K562 (cell line): Measurements from ENCODE around the gene ALCAM. TPM values are rescaled to one million over a fixed set of nuclear protein-coding genes. Genes with fewer than 3 reads are reported as not detected.

ENCODE experiments used
- ATAC-seq: fragments of 200-7000 bp; cut with Tn5 transposase; 3 replicates; pipeline ENCODE4 v1.9.1; 2020; ENCODE audit warnings: moderate library complexity
- BruUV-seq: library from RNA; stranded (reverse); fragments of 400-500 nt; replicated peaks from 2 replicates; lab custom pipeline; 2021; lab: Mats Ljungman, UMichigan
- CTCF ChIA-PET: fragments of 300-600 bp; formaldehyde crosslinking; extraction: SDS; loops from one replicate; lab custom pipeline; 2021; ENCODE audit warnings: low intra/inter-chr PET ratio; lab: Yijun Ruan, JAX
- POLR2A ChIA-PET: fragments of 300-600, 350-650 bp; sonication (Branson Sonifier 250); formaldehyde crosslinking; extraction: SDS; loops from one replicate; lab custom pipeline; 2021; ENCODE audit warnings: antibody characterized with exemption, inconsistent platforms; lab: Yijun Ruan, JAX
- DNase-seq, 4 experiments: peaks; one replicate each; pipeline versions ENCODE4 v3.0.0 to v3.0.0-alpha.2; 2011 to 2018; ENCODE audit warnings: low spot score in 3 of 4, mixed read lengths in 3 of 4; ENCODE audit errors: extremely low read depth in 1 of 4
- FAIRE-seq: peaks from 2 replicates; lab custom pipeline; 2011; peaks lifted over from hg19 to GRCh38; lab: Jason Lieb, UNC
- H2AFZ ChIP-seq: 2 replicates; pipeline ENCODE4 v1.6.0; 2011; ENCODE audit warnings: low read depth, low read length, control low read depth, inconsistent platforms
- H3K27ac ChIP-seq: fragments of 200-600 bp; 3 replicates; pipeline ENCODE4 v1.8.0; 2011; ENCODE audit warnings: low read depth, mild to moderate bottlenecking, control low read depth, inconsistent platforms, low read length, moderate library complexity, mixed read lengths; ENCODE audit errors: extremely low read depth
- H3K27me3 ChIP-seq, 2 experiments: fragments of 300-600 bp in 1 of 2; 2 replicates in 1 of 2; 3 replicates in 1 of 2; pipeline versions ENCODE4 v1.6.0 to v1.8.0; 2011; ENCODE audit warnings: inconsistent platforms in 2 of 2, low read length in 2 of 2, mild to moderate bottlenecking in 1 of 2, mixed read lengths in 1 of 2, moderate library complexity in 1 of 2; ENCODE audit not compliant: control insufficient read depth in 2 of 2, insufficient read depth in 2 of 2
- H3K36me3 ChIP-seq: fragments of 300-600 bp; 3 replicates; pipeline ENCODE4 v1.8.0; 2011; ENCODE audit warnings: mild to moderate bottlenecking, low read length, inconsistent platforms; ENCODE audit not compliant: control insufficient read depth, insufficient read depth
- H3K4me1 ChIP-seq, 2 experiments: fragments of 200-600 bp in 1 of 2; replicated peaks in 1 of 2; 2 replicates in 1 of 2; 3 replicates in 1 of 2; pipeline versions ENCODE4 v1.5.1 to v1.8.0; 2011; ENCODE audit warnings: inconsistent platforms in 2 of 2, low read length in 2 of 2, mild to moderate bottlenecking in 1 of 2, mixed read lengths in 1 of 2, moderate library complexity in 1 of 2; ENCODE audit not compliant: control insufficient read depth in 2 of 2, insufficient read depth in 2 of 2
- H3K4me2 ChIP-seq: 2 replicates; pipeline ENCODE4 v1.6.1; 2011; ENCODE audit warnings: low read length, control low read depth, inconsistent platforms, mixed read lengths; ENCODE audit not compliant: insufficient read depth
- H3K4me3 ChIP-seq: fragments of 200-600 bp; sonication (generic), shearing (Covaris generic); 2 replicates; pipeline ENCODE4 v1.5.1; 2016; ENCODE audit warnings: control low read depth, inconsistent platforms
- H3K79me2 ChIP-seq: fragments of 200-600 bp; 3 replicates; pipeline ENCODE4 v1.8.0; 2011; ENCODE audit warnings: low read length, inconsistent platforms; ENCODE audit not compliant: control insufficient read depth, insufficient read depth
- H3K9ac ChIP-seq, 2 experiments: 2 replicates each; pipeline versions ENCODE4 v1.6.0 to v1.6.1; 2011; ENCODE audit warnings: low read depth in 2 of 2, low read length in 2 of 2, control low read depth in 1 of 2, inconsistent platforms in 1 of 2, mild to moderate bottlenecking in 1 of 2, mixed read lengths in 1 of 2; ENCODE audit not compliant: insufficient read depth in 1 of 2
- H3K9me1 ChIP-seq: one replicate; pipeline ENCODE4 v1.6.0; 2011; ENCODE audit warnings: inconsistent platforms, mild to moderate bottlenecking, low read length, moderate library complexity; ENCODE audit not compliant: control insufficient read depth, insufficient read depth
- H3K9me3 ChIP-seq: replicated peaks from 2 replicates; pipeline ENCODE4 v1.5.1; 2011; ENCODE audit warnings: low read depth, low read length, inconsistent platforms; ENCODE audit not compliant: control insufficient read depth, insufficient read depth
- H4K20me1 ChIP-seq: replicated peaks from 2 replicates; pipeline ENCODE4 v1.6.1; 2011; ENCODE audit warnings: low read length, inconsistent platforms, mixed read lengths; ENCODE audit not compliant: control insufficient read depth, insufficient read depth
- DACH1 ChIP-seq: fragments of 450-650 bp; IDR thresholded peaks from 2 replicates; pipeline ENCODE4 v1.6.1; 2018; ENCODE audit not compliant: partially characterized antibody
- DPF2 ChIP-seq: fragments of 450-650 bp; IDR thresholded peaks from 2 replicates; pipeline ENCODE4 v1.6.1; 2016
- ELF4 ChIP-seq: fragments of 450-650 bp; formaldehyde crosslinking; IDR thresholded peaks from 2 replicates; pipeline ENCODE4 v1.4.0; 2022; ENCODE audit warnings: missing genetic modification characterization
- FOSL1 ChIP-seq: fragments of 200-800 bp; sonication (Bioruptor generic); conservative IDR thresholded peaks from 2 replicates; pipeline ENCODE4 v1.6.1; 2016; ENCODE audit warnings: missing genetic modification characterization, missing compliant biosample characterization
- GATAD2A ChIP-seq: fragments of 450-650 bp; IDR thresholded peaks from 2 replicates; pipeline ENCODE4 v1.6.1; 2017
- HCFC1 ChIP-seq: IDR thresholded peaks from 2 replicates; pipeline ENCODE4 v1.6.1; 2012; ENCODE audit warnings: low read depth, low read length, improper control_type of control experiment
- MAZ ChIP-seq, 2 experiments: fragments of 450-650 bp in 1 of 2; sonication (generic) in 1 of 2; formaldehyde crosslinking; IDR thresholded peaks in 1 of 2; conservative IDR thresholded peaks in 1 of 2; 2 replicates each; pipeline versions ENCODE4 v1.4.0 to v1.5.0; 2020; ENCODE audit warnings: mild to moderate bottlenecking in 1 of 2, missing genetic modification reagents in 1 of 2
- MCM7 ChIP-seq, 2 experiments: fragments of 450-650 bp; IDR thresholded peaks; 2 replicates each; pipeline ENCODE4 v1.6.1; 2016 to 2018
- NFIX ChIP-seq: fragments of 250-450 bp; sonication (Bioruptor Pico); IDR thresholded peaks from 2 replicates; pipeline ENCODE4 v1.4.0; 2020; ENCODE audit warnings: low read depth, mild to moderate bottlenecking, moderate library complexity
- PML ChIP-seq: IDR thresholded peaks from 2 replicates; pipeline ENCODE4 v1.6.1; 2012; ENCODE audit warnings: low read length, inconsistent platforms
- POLR3G ChIP-seq: IDR thresholded peaks from 2 replicates; pipeline ENCODE4 v1.6.1; 2011; ENCODE audit not compliant: insufficient read length, insufficient replicate concordance; ENCODE audit errors: extremely low read depth
- PURB ChIP-seq: sonication (generic); formaldehyde crosslinking; IDR thresholded peaks from 2 replicates; pipeline ENCODE4 v1.9.0; 2021; ENCODE audit warnings: low read depth, mild to moderate bottlenecking, missing genetic modification reagents
- SMARCE1 ChIP-seq: fragments of 450-650 bp; IDR thresholded peaks from 2 replicates; pipeline ENCODE4 v1.7.1; 2016; ENCODE audit warnings: mild to moderate bottlenecking
- ZNF140 ChIP-seq: fragments of 250-450 bp; sonication (Bioruptor Pico); IDR thresholded peaks from 2 replicates; pipeline ENCODE4 v1.8.0; 2021; ENCODE audit warnings: moderate library complexity, mild to moderate bottlenecking, inconsistent platforms
- ZNF263 ChIP-seq: sonication (generic); formaldehyde crosslinking; IDR thresholded peaks from 2 replicates; pipeline ENCODE4 v1.8.0; 2022; ENCODE audit warnings: mild to moderate bottlenecking, missing genetic modification reagents, borderline replicate concordance
- WGBS: fragments of 100-300 bp; shearing (Covaris generic); methylation state at CpG from one replicate; pipeline ENCODE4 v1.1.6; 2016; ENCODE audit warnings: low coverage, mixed read lengths; ENCODE audit not compliant: insufficient coverage; ENCODE audit errors: missing lambda C conversion rate; 5-methylcytosine and 5-hydroxymethylcytosine counted together
- in situ Hi-C: fragments of 300-500 bp; cut with MboI; formaldehyde crosslinking; loops from 4 replicates; pipeline ENCODE4 v1.15.0; 2018; ENCODE audit warnings: inconsistent platforms, mixed read lengths
- intact Hi-C: fragments of 100-400 bp; cut with micrococcal nuclease; formaldehyde crosslinking; loops from 2 replicates; pipeline ENCODE4 v1.14.2; 2022
- polyA plus RNA-seq, 8 experiments: library from polyadenylated mRNA; depleted of rRNA in 4 of 8; stranded (reverse) in 5 of 8; unstranded in 3 of 8; fragments of >200 nt; fragmentation: Nextera tagmentation in 2 of 8; fragmentation: Illumina TruSeq in 1 of 8; extraction: Ambion mirVana in 2 of 8; extraction: Trizol in 1 of 8; gene quantifications; 2 replicates each; pipeline versions ENCODE4 v1.2.1 to v1.2.3, GENCODE V29; 2011 to 2014; ENCODE audit warnings: inconsistent platforms in 1 of 8, missing spikeins in 1 of 8
- total RNA-seq, 7 experiments: library from RNA; depleted of rRNA in 6 of 7; stranded (reverse); fragments of >200 nt in 6 of 7; fragmentation: Illumina TruSeq in 2 of 7; extraction: Trizol in 2 of 7; gene quantifications; 2 replicates each; pipeline versions ENCODE4 v1.2.1 to v1.2.3, GENCODE V29; 2011 to 2021; ENCODE audit warnings: low replicate concordance in 1 of 7
- TF ChIP-seq, protein P1 (sequence below): fragments of 250-450 bp; sonication (Bioruptor Pico); IDR thresholded peaks from 2 replicates; pipeline ENCODE4 v1.8.0; 2021; ENCODE audit warnings: mild to moderate bottlenecking, moderate library complexity
- TF ChIP-seq, protein P2 (sequence below), 3 experiments: IDR thresholded peaks in 2 of 3; conservative IDR thresholded peaks in 1 of 3; 2 replicates each; pipeline ENCODE4 v1.5.1; 2011 to 2012; ENCODE audit warnings: low read length in 3 of 3, mild to moderate bottlenecking in 3 of 3, control low read depth in 2 of 3, improper control_type of control experiment in 1 of 3, inconsistent platforms in 1 of 3, low read depth in 1 of 3, mixed read lengths in 1 of 3, moderate library complexity in 1 of 3; ENCODE audit not compliant: insufficient read depth in 2 of 3
- TF ChIP-seq, protein P3 (sequence below): fragments of 250-450 bp; sonication (Bioruptor Pico); IDR thresholded peaks from 2 replicates; pipeline ENCODE4 v1.5.0; 2022; ENCODE audit warnings: mild to moderate bottlenecking

The ALCAM gene
- total and polyA plus RNA-seq, 9 of the 15 experiments (the other 6 are each of a cell fraction or from before 2014, with no cell fraction given) = 0.03 to 0.98 (median 0.14) TPM; not detected in 1

DNA sequence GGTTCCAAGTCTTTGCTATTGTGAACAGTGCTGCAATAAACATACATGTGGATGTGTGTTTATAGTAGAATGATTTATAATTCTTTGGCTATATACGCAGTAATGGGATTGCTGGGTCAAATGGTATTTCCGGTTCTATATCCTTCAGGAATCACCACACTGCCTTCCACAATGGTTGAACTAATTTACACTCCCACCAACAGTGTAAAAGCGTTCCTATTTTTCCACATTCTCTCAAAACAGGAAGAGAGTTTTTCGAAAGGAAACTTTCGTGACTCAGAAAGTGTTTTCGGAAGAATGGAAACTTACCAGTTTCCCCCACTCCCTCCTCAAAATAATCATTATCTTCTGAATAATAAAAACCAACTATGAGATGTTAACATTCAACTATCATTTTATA is 205.8 kb downstream of the ALCAM start (continued):
- TF ChIP-seq, protein P1, sequence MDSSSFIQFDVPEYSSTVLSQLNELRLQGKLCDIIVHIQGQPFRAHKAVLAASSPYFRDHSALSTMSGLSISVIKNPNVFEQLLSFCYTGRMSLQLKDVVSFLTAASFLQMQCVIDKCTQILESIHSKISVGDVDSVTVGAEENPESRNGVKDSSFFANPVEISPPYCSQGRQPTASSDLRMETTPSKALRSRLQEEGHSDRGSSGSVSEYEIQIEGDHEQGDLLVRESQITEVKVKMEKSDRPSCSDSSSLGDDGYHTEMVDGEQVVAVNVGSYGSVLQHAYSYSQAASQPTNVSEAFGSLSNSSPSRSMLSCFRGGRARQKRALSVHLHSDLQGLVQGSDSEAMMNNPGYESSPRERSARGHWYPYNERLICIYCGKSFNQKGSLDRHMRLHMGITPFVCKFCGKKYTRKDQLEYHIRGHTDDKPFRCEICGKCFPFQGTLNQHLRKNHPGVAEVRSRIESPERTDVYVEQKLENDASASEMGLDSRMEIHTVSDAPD = no peak
- TF ChIP-seq DPF2 (no peak), FOSL1 (tag) (no peak)
- TF ChIP-seq, all 486 proteins: peak for 0

DNA sequence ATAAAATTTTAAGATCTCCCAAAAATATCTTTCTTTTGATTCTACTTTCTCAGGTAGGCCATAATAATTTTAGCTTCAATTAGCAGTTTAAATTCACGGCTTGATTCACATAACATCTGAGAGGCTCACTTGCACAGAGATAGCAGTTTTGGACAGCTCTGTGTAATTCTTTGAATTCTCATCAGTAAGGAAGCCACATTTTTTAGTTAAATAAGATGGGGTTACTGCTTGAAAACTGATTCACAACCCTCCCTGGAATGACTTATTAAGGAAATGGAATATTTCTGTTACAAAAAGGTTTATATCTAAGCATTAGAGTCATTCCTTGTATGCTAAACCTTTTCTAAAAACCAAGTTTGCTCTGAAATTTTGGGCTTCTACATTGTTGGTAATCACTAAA is 212.7 kb downstream of the ALCAM start:
- Histone ChIP-seq H3K27me3 (no peaks in the 10 kb centered on the region), H3K4me2 (no peak overlapping the region), H3K9me1 (no peaks in the 10 kb centered on the region), H3K27ac (no peak overlapping the region), H3K9ac (no peak overlapping the region), H4K20me1 (no peaks in the 10 kb centered on the region), H3K4me1 (no peaks in the 10 kb centered on the region), H3K9me3 (no peaks in the 10 kb centered on the region), H3K4me3 (no peak overlapping the region), H2AFZ (no peak overlapping the region), H3K79me2 (no peaks in the 10 kb centered on the region), H3K36me3 (no peaks in the 10 kb centered on the region)
- 0% methylated on average over 1 of the region's 1 CpG for WGBS
- intact Hi-C loops = no loop called here
- ATAC-seq = no peak
- in situ Hi-C loops = no loop called here
- DNase-seq = no peak
- BruUV-seq = no TSS peak
- CTCF ChIA-PET = no interaction called here
- no peak for FAIRE-seq
- POLR2A ChIA-PET = no interaction called here
- TF ChIP-seq SMARCE1 (no peak), HCFC1 (no peak), ZNF140 (CRISPR knock-in tag) (no peak), PURB (CRISPR knock-in tag) (no peak), DACH1 (no peak), ELF4 (no peak), POLR3G (no peak), ZNF263 (CRISPR knock-in tag) (no peak), PML (no peak), NFIX (CRISPR knock-in tag) (no peak), MAZ (CRISPR knock-in tag; conservative IDR thresholded peaks at IDR 0.05 in 1 of 2, IDR thresholded peaks at IDR 0.05 in 1 of 2) (no peak), MCM7 (IDR thresholded peaks at IDR 0.05) (no peak), GATAD2A (no peak)
- TF ChIP-seq, protein P2, sequence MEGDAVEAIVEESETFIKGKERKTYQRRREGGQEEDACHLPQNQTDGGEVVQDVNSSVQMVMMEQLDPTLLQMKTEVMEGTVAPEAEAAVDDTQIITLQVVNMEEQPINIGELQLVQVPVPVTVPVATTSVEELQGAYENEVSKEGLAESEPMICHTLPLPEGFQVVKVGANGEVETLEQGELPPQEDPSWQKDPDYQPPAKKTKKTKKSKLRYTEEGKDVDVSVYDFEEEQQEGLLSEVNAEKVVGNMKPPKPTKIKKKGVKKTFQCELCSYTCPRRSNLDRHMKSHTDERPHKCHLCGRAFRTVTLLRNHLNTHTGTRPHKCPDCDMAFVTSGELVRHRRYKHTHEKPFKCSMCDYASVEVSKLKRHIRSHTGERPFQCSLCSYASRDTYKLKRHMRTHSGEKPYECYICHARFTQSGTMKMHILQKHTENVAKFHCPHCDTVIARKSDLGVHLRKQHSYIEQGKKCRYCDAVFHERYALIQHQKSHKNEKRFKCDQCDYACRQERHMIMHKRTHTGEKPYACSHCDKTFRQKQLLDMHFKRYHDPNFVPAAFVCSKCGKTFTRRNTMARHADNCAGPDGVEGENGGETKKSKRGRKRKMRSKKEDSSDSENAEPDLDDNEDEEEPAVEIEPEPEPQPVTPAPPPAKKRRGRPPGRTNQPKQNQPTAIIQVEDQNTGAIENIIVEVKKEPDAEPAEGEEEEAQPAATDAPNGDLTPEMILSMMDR (IDR thresholded peaks at IDR 0.05 in 2 of 3, conservative IDR thresholded peaks at IDR 0.05 in 1 of 3; ENCODE audit: insufficient read depth in 2 of 3, low read depth in 1 of 3, low read length in 3 of 3) = no peak
- TF ChIP-seq, protein P3, sequence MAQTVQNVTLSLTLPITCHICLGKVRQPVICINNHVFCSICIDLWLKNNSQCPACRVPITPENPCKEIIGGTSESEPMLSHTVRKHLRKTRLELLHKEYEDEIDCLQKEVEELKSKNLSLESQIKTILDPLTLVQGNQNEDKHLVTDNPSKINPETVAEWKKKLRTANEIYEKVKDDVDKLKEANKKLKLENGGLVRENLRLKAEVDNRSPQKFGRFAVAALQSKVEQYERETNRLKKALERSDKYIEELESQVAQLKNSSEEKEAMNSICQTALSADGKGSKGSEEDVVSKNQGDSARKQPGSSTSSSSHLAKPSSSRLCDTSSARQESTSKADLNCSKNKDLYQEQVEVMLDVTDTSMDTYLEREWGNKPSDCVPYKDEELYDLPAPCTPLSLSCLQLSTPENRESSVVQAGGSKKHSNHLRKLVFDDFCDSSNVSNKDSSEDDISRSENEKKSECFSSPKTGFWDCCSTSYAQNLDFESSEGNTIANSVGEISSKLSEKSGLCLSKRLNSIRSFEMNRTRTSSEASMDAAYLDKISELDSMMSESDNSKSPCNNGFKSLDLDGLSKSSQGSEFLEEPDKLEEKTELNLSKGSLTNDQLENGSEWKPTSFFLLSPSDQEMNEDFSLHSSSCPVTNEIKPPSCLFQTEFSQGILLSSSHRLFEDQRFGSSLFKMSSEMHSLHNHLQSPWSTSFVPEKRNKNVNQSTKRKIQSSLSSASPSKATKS (CRISPR knock-in tag) = no peak
